Amniotic epithelial cell (primary cell): ENCODE measurements around the gene ANKRD49.

ENCODE experiments used
- DNase-seq: peaks from one replicate; pipeline ENCODE4 v3.0.0-alpha.2; 2010; ENCODE audit warnings: low read depth

The ANKRD49 gene

GRCh38 chr11:94507485-94507884, 13.7 kb downstream of the ANKRD49 start:
- DNase-seq: peak; percentile 21

- DNase-seq: peak; percentile 27
These were observed 18.4 kb downstream of the ANKRD49 start, which contains the start of gene C11orf97 for GRCh38 chr11:94511932-94512781. Gene C11orf97 (plus strand): TSS chr11:94512461. CDS start chr11:94512529, 68 bp downstream.

GRCh38 chr11:94513091-94513490, 19.3 kb downstream of the ANKRD49 start:
- no peak for DNase-seq

- DNase-seq: no peak
These were observed 21.6 kb downstream of the ANKRD49 start for GRCh38 chr11:94515398-94515797.

GRCh38 chr11:94516725-94517124, 22.9 kb downstream of the ANKRD49 start:
- DNase-seq: no peak

GRCh38 chr11:94518300-94518699, 24.5 kb downstream of the ANKRD49 start:
- no peak for DNase-seq

GRCh38 chr11:94519478-94520084, 25.8 kb downstream of the ANKRD49 start:
- DNase-seq: peak; percentile 21

GRCh38 chr11:94521684-94522083, 27.9 kb downstream of the ANKRD49 start:
- DNase-seq: peak; percentile 20

- DNase-seq: no peak
These were observed 30.6 kb downstream of the ANKRD49 start for GRCh38 chr11:94524341-94524740.

GRCh38 chr11:94525546-94526324, 32.0 kb downstream of the ANKRD49 start:
- DNase-seq: peak; percentile 60

- peak; percentile 30 for DNase-seq
These were observed 33.1 kb downstream of the ANKRD49 start for GRCh38 chr11:94526645-94527438.

GRCh38 chr11:94528551-94528950, 34.8 kb downstream of the ANKRD49 start:
- DNase-seq: no peak

- no peak for DNase-seq
These were observed 38.4 kb downstream of the ANKRD49 start for GRCh38 chr11:94532211-94532610.

- DNase-seq: no peak
These were observed 39.4 kb downstream of the ANKRD49 start for GRCh38 chr11:94533206-94533605.

- DNase-seq: no peak
These were observed 40.2 kb downstream of the ANKRD49 start for GRCh38 chr11:94533696-94534630.

- no peak for DNase-seq
These were observed 42.6 kb downstream of the ANKRD49 start for GRCh38 chr11:94536386-94536785.

- DNase-seq: peak; percentile 77
These were observed 43.3 kb downstream of the ANKRD49 start for GRCh38 chr11:94537031-94537600.

- DNase-seq: no peak
These were observed 45.6 kb downstream of the ANKRD49 start for GRCh38 chr11:94539420-94539819.

GRCh38 chr11:94543695-94544645, 50.2 kb downstream of the ANKRD49 start, which contains the start of gene FUT4:
Gene FUT4 (plus strand): TSS chr11:94543921. CDS start chr11:94544134, 213 bp downstream.
- peak; percentile 70 for DNase-seq
